Progenitor cell of endocrine pancreas (in vitro differentiated cells): ENCODE measurements around the gene TLE5. TPM values are rescaled to one million over a fixed set of nuclear protein-coding genes. Genes with fewer than 3 reads are reported as not detected.
A peak's percentile ranks its signal among the peaks of the same experiment; 100 is the strongest.
"Not testable (repeated sequence)": the region's sequence is repeated elsewhere in the genome, so short reads cannot be mapped to it uniquely, and the experiment has no call there.

Source experiments
- DNase-seq: peaks from one replicate; pipeline ENCODE4 v3.0.0; 2021; ENCODE audit warnings: low spot score; ENCODE audit not compliant: unreplicated experiment
- H3K27ac Mint-ChIP-seq: 2 replicates; pipeline ENCODE4 v1.8.0; 2021; ENCODE audit warnings: mild to moderate bottlenecking, moderate library complexity, mixed read lengths
- H3K27me3 Mint-ChIP-seq: 2 replicates; pipeline ENCODE4 v1.8.0; 2021; ENCODE audit warnings: mixed read lengths
- H3K36me3 Mint-ChIP-seq: 2 replicates; pipeline ENCODE4 v1.8.0; 2022; ENCODE audit warnings: mixed read lengths; ENCODE audit not compliant: insufficient read depth
- H3K4me1 Mint-ChIP-seq: 2 replicates; pipeline ENCODE4 v1.8.0; 2021; ENCODE audit warnings: low read depth, mixed read lengths
- H3K4me3 Mint-ChIP-seq: 2 replicates; pipeline ENCODE4 v1.8.0; 2021; ENCODE audit warnings: low read depth, mild to moderate bottlenecking, moderate library complexity, mixed read lengths
- H3K9me3 Mint-ChIP-seq: 2 replicates; pipeline ENCODE4 v1.8.0; 2021; ENCODE audit warnings: low read depth, mixed read lengths
- CTCF ChIP-seq: fragments of 200-600 bp; sonication (generic); IDR thresholded peaks from one replicate; pipeline ENCODE4 v1.5.0; 2021; ENCODE audit warnings: antibody characterized with exemption, mild to moderate bottlenecking; ENCODE audit not compliant: unreplicated experiment
- total RNA-seq: library from RNA; stranded (reverse); gene quantifications from 2 replicates; pipeline ENCODE4 v1.2.1, GENCODE V29; 2021

Gene TLE5
- total RNA-seq, 1 donor from 2014 or later = 507 TPM

GRCh38 chr19:3039125-3039524 is 23.2 kb downstream of the TLE5 start:
- H3K36me3 Mint-ChIP-seq = no peaks in the 10 kb centered on the region
- no peak overlapping the region for H3K4me3 Mint-ChIP-seq
- peaks cover 26% of the 10 kb centered on the region for H3K4me1 Mint-ChIP-seq
- TF ChIP-seq CTCF = no peak
- H3K9me3 Mint-ChIP-seq = no peaks in the 10 kb centered on the region
- no peak for DNase-seq
- H3K27ac Mint-ChIP-seq = peak overlapping the region; percentile 67
- H3K27me3 Mint-ChIP-seq = no peaks in the 10 kb centered on the region

- H3K27ac Mint-ChIP-seq = no peak overlapping the region
- no peaks in the 10 kb centered on the region for H3K9me3 Mint-ChIP-seq
- no peak for TF ChIP-seq CTCF
- no peak overlapping the region for H3K4me3 Mint-ChIP-seq
- no peaks in the 10 kb centered on the region for H3K27me3 Mint-ChIP-seq
- peaks cover 33% of the 10 kb centered on the region for H3K4me1 Mint-ChIP-seq
- no peak for DNase-seq
- no peaks in the 10 kb centered on the region for H3K36me3 Mint-ChIP-seq
Measured at GRCh38 chr19:3038214-3038613, 24.1 kb downstream of the TLE5 start.

- not testable (repeated sequence) for H3K36me3 Mint-ChIP-seq, H3K9me3 Mint-ChIP-seq, DNase-seq, H3K4me3 Mint-ChIP-seq, H3K27me3 Mint-ChIP-seq
- peaks cover 31% of the 10 kb centered on the region for H3K4me1 Mint-ChIP-seq
- H3K27ac Mint-ChIP-seq = peak overlapping the region; percentile 98
Measured at GRCh38 chr19:3036977-3037544, 25.2 kb downstream of the TLE5 start.

GRCh38 chr19:3036119-3036976 is 25.9 kb downstream of the TLE5 start:
- Mint-ChIP-seq H3K9me3 (no peaks in the 10 kb centered on the region), H3K27ac (peak overlapping the region; percentile 98), H3K4me3 (peak overlapping the region; percentile 83), H3K4me1 (peaks cover 32% of the 10 kb centered on the region), H3K36me3 (no peaks in the 10 kb centered on the region), H3K27me3 (no peaks in the 10 kb centered on the region)
- DNase-seq = peak; percentile 91
- no peak for TF ChIP-seq CTCF

- DNase-seq = peak; percentile 97
- Mint-ChIP-seq H3K36me3 (no peaks in the 10 kb centered on the region), H3K4me3 (peak overlapping the region; percentile 83), H3K9me3 (no peaks in the 10 kb centered on the region), H3K4me1 (peaks cover 37% of the 10 kb centered on the region), H3K27ac (peak overlapping the region; percentile 98), H3K27me3 (no peaks in the 10 kb centered on the region)
- no peak for TF ChIP-seq CTCF
Measured at GRCh38 chr19:3035542-3036118, 26.7 kb downstream of the TLE5 start.
